DOHH2 (cell line): ENCODE measurements around the gene PIGO.

ENCODE experiments used
- H3F3A ChIP-seq: fragments of 200-600 bp; sonication (generic), shearing (Covaris generic); 2 replicates; pipeline ENCODE4 v1.6.0; 2016; ENCODE audit warnings: antibody characterized with exemption, mild to moderate bottlenecking; ENCODE audit not compliant: control insufficient read depth, insufficient read depth
- H3K27ac ChIP-seq: fragments of 200-600 bp; sonication (generic); 2 replicates; pipeline ENCODE4 v1.5.1; 2014; ENCODE audit warnings: low read depth, mild to moderate bottlenecking, low read length, moderate library complexity
- H3K27me3 ChIP-seq: fragments of 200-600 bp; sonication (generic); 2 replicates; pipeline ENCODE4 v1.6.1; 2014; ENCODE audit warnings: mild to moderate bottlenecking, low read length, mixed read lengths; ENCODE audit not compliant: control insufficient read depth
- H3K36me3 ChIP-seq: fragments of 200-600 bp; sonication (generic); 2 replicates; pipeline ENCODE4 v1.6.1; 2014; ENCODE audit warnings: mild to moderate bottlenecking, low read length, moderate library complexity, mixed read lengths; ENCODE audit not compliant: control insufficient read depth
- H3K4me1 ChIP-seq: fragments of 200-600 bp; sonication (generic); 2 replicates; pipeline ENCODE4 v1.6.1; 2014; ENCODE audit warnings: mild to moderate bottlenecking, low read length, mixed read lengths; ENCODE audit not compliant: control insufficient read depth
- H3K4me2 ChIP-seq: fragments of 200-600 bp; sonication (generic); 2 replicates; pipeline ENCODE4 v1.6.0; 2014; ENCODE audit warnings: mild to moderate bottlenecking, low read length, moderate library complexity
- H3K4me3 ChIP-seq: fragments of 200-600 bp; sonication (generic); 2 replicates; pipeline ENCODE4 v1.5.1; 2014; ENCODE audit warnings: mild to moderate bottlenecking, low read length, mixed read lengths
- H3K79me2 ChIP-seq: fragments of 200-600 bp; sonication (generic); 2 replicates; pipeline ENCODE4 v1.6.1; 2014; ENCODE audit warnings: mild to moderate bottlenecking, low read length, mixed read lengths; ENCODE audit not compliant: control insufficient read depth
- H3K9me2 ChIP-seq: fragments of 200-600 bp; sonication (generic); replicated peaks from 2 replicates; pipeline ENCODE4 v1.6.1; 2014; ENCODE audit warnings: mild to moderate bottlenecking, low read length, mixed read lengths; ENCODE audit not compliant: control insufficient read depth
- H3K9me3 ChIP-seq: fragments of 200-600 bp; sonication (generic); 2 replicates; pipeline ENCODE4 v1.6.1; 2014; ENCODE audit warnings: antibody characterized with exemption, low read length, mixed read lengths; ENCODE audit not compliant: control insufficient read depth, insufficient read depth
- H4K20me1 ChIP-seq: fragments of 200-600 bp; sonication (generic); 2 replicates; pipeline ENCODE4 v1.6.0; 2014; ENCODE audit warnings: low read depth, mild to moderate bottlenecking, antibody characterized with exemption, low read length, moderate library complexity; ENCODE audit not compliant: control insufficient read depth, insufficient read depth
- CTCF ChIP-seq: fragments of 200-600 bp; sonication (generic); IDR thresholded peaks from one replicate; pipeline ENCODE4 v1.5.1; 2014; ENCODE audit warnings: antibody characterized with exemption, mild to moderate bottlenecking, low read depth, low read length; ENCODE audit not compliant: poor library complexity, severe bottlenecking
- EZH2phosphoT487 ChIP-seq: fragments of 200-600 bp; sonication (generic); IDR thresholded peaks from 2 replicates; pipeline ENCODE4 v1.6.1; 2017; ENCODE audit warnings: borderline replicate concordance, mild to moderate bottlenecking, antibody characterized with exemption, low read length, moderate library complexity, mixed read lengths

PIGO gene

GRCh38 chr9:35097573-35097972, 1.2 kb upstream of the PIGO start:
- Histone ChIP-seq H3K27me3 (no peaks in the 10 kb centered on the region), H3K27ac (no peak overlapping the region), H3K4me3 (no peak overlapping the region), H3K4me2 (no peak overlapping the region), H3K4me1 (peaks cover 29% of the 10 kb centered on the region), H4K20me1 (no peaks in the 10 kb centered on the region), H3F3A (no peaks in the 10 kb centered on the region; the same call in 1 of the 2 replicates), H3K36me3 (peaks cover 62% of the 10 kb centered on the region), H3K79me2 (peaks cover 36% of the 10 kb centered on the region), H3K9me3 (no peaks in the 10 kb centered on the region), H3K9me2 (no peaks in the 10 kb centered on the region)
- no peak for TF ChIP-seq EZH2phosphoT487

- Histone ChIP-seq H3K79me2 (peaks cover 15% of the 10 kb centered on the region), H3K9me2 (no peaks in the 10 kb centered on the region), H3K4me3 (no peak overlapping the region), H4K20me1 (no peaks in the 10 kb centered on the region), H3K9me3 (no peaks in the 10 kb centered on the region), H3K4me2 (no peak overlapping the region), H3K4me1 (peaks cover 12% of the 10 kb centered on the region), H3K36me3 (peaks cover 73% of the 10 kb centered on the region), H3K27ac (no peak overlapping the region), H3K27me3 (no peaks in the 10 kb centered on the region), H3F3A (peaks cover 6% of the 10 kb centered on the region; the same call in 1 of the 2 replicates)
- TF ChIP-seq CTCF (no peak), EZH2phosphoT487 (no peak)
These were observed 4.9 kb downstream of the PIGO start for GRCh38 chr9:35091536-35091935.

- Histone ChIP-seq H3K79me2 (peaks cover 2% of the 10 kb centered on the region), H3K27me3 (no peaks in the 10 kb centered on the region), H3K4me3 (no peak overlapping the region), H3K9me3 (no peaks in the 10 kb centered on the region), H3K4me1 (0 out of 2 replicates have a peak, but pooled peaks cover 4% of the 10 kb centered on the region), H3K27ac (no peak overlapping the region), H3K4me2 (no peak overlapping the region), H4K20me1 (no peaks in the 10 kb centered on the region), H3K36me3 (peaks cover 64% of the 10 kb centered on the region), H3F3A (peaks cover 13% of the 10 kb centered on the region; the same call in 1 of the 2 replicates), H3K9me2 (no peaks in the 10 kb centered on the region)
- TF ChIP-seq CTCF = no peak
These were observed 7.0 kb downstream of the PIGO start for GRCh38 chr9:35089434-35089833.

- Histone ChIP-seq H3F3A (peaks cover 15% of the 10 kb centered on the region; the same call in 1 of the 2 replicates), H4K20me1 (no peaks in the 10 kb centered on the region), H3K27me3 (no peaks in the 10 kb centered on the region), H3K9me2 (no peaks in the 10 kb centered on the region), H3K4me2 (no peak overlapping the region), H3K79me2 (no peaks in the 10 kb centered on the region), H3K4me3 (no peak overlapping the region), H3K4me1 (peaks cover 14% of the 10 kb centered on the region), H3K9me3 (no peaks in the 10 kb centered on the region), H3K27ac (no peak overlapping the region), H3K36me3 (peaks cover 20% of the 10 kb centered on the region)
- no peak for TF ChIP-seq CTCF
- no peak for TF ChIP-seq EZH2phosphoT487
These were observed 11.3 kb downstream of the PIGO start for GRCh38 chr9:35085078-35085477.
